PFSK-1 (cell line): ENCODE data around the gene SLC22A3.

Experiments used
- FOXP2 ChIP-seq: optimal IDR thresholded peaks from 2 replicates; pipeline ENCODE3; 2011; ENCODE audit warnings: borderline replicate concordance, control low read depth, inconsistent platforms; ENCODE audit not compliant: insufficient read depth; ENCODE audit errors: extremely low read length, extremely low read depth
- POLR2AphosphoS5 ChIP-seq: IDR thresholded peaks from 2 replicates; pipeline ENCODE4 v1.6.1; 2012; ENCODE audit warnings: low read depth, mild to moderate bottlenecking, control low read depth, low read length, moderate library complexity
- SIN3A ChIP-seq: IDR thresholded peaks from 2 replicates; pipeline ENCODE4 v1.6.1; 2012; ENCODE audit warnings: mild to moderate bottlenecking, low read length, moderate library complexity, borderline replicate concordance; ENCODE audit not compliant: insufficient read depth
- TAF1 ChIP-seq: IDR thresholded peaks from 2 replicates; pipeline ENCODE4 v1.6.1; 2012; ENCODE audit warnings: low read length, control low read depth, borderline replicate concordance; ENCODE audit not compliant: insufficient read depth
- TF ChIP-seq, protein P1 (sequence below), 2 experiments: IDR thresholded peaks; 2 replicates each; pipeline versions ENCODE4 v1.6.1 to v1.8.0; 2011 to 2012; ENCODE audit warnings: low read depth in 2 of 2, low read length in 2 of 2, control low read depth in 1 of 2, inconsistent platforms in 1 of 2, mild to moderate bottlenecking in 1 of 2, moderate library complexity in 1 of 2; ENCODE audit not compliant: insufficient read depth in 1 of 2

GRCh38 chr6:160421854-160422253 lies 73.7 kb downstream of the SLC22A3 start:
- TF ChIP-seq POLR2AphosphoS5, result no peak
- TF ChIP-seq, protein P1, sequence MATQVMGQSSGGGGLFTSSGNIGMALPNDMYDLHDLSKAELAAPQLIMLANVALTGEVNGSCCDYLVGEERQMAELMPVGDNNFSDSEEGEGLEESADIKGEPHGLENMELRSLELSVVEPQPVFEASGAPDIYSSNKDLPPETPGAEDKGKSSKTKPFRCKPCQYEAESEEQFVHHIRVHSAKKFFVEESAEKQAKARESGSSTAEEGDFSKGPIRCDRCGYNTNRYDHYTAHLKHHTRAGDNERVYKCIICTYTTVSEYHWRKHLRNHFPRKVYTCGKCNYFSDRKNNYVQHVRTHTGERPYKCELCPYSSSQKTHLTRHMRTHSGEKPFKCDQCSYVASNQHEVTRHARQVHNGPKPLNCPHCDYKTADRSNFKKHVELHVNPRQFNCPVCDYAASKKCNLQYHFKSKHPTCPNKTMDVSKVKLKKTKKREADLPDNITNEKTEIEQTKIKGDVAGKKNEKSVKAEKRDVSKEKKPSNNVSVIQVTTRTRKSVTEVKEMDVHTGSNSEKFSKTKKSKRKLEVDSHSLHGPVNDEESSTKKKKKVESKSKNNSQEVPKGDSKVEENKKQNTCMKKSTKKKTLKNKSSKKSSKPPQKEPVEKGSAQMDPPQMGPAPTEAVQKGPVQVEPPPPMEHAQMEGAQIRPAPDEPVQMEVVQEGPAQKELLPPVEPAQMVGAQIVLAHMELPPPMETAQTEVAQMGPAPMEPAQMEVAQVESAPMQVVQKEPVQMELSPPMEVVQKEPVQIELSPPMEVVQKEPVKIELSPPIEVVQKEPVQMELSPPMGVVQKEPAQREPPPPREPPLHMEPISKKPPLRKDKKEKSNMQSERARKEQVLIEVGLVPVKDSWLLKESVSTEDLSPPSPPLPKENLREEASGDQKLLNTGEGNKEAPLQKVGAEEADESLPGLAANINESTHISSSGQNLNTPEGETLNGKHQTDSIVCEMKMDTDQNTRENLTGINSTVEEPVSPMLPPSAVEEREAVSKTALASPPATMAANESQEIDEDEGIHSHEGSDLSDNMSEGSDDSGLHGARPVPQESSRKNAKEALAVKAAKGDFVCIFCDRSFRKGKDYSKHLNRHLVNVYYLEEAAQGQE (IDR thresholded peaks at IDR 0.05; ENCODE audit: insufficient read depth in 1 of 2, low read depth in 2 of 2, low read length in 2 of 2), result no peak
- TF ChIP-seq TAF1, result no peak
- no peak for TF ChIP-seq SIN3A
- TF ChIP-seq FOXP2, result no peak
